Measurements from ENCODE around the gene NCBP2L. TPM values are rescaled to one million over a fixed set of nuclear protein-coding genes. Genes with fewer than 3 reads are reported as not detected.

The NCBP2L gene
- total RNA-seq: not detected in 2 replicates

GRCh38 chrX:107777536-107777832, at the start of gene NCBP2L:
Gene NCBP2L, plus strand, starts transcription at chrX:107777733. Its CDS starts 16,488 bp downstream, at chrX:107794221.
- intact Hi-C loops (cut with micrococcal nuclease): loop anchor here (1.0 to 5.0 kb wide), 10 partner anchors 35 to 883 kb away; partner anchors contain the start of gene RBM41

- intact Hi-C loops (cut with micrococcal nuclease): no loop called here
These were observed 49.0 kb upstream of the NCBP2L start for GRCh38 chrX:107728371-107729099.

DNA sequence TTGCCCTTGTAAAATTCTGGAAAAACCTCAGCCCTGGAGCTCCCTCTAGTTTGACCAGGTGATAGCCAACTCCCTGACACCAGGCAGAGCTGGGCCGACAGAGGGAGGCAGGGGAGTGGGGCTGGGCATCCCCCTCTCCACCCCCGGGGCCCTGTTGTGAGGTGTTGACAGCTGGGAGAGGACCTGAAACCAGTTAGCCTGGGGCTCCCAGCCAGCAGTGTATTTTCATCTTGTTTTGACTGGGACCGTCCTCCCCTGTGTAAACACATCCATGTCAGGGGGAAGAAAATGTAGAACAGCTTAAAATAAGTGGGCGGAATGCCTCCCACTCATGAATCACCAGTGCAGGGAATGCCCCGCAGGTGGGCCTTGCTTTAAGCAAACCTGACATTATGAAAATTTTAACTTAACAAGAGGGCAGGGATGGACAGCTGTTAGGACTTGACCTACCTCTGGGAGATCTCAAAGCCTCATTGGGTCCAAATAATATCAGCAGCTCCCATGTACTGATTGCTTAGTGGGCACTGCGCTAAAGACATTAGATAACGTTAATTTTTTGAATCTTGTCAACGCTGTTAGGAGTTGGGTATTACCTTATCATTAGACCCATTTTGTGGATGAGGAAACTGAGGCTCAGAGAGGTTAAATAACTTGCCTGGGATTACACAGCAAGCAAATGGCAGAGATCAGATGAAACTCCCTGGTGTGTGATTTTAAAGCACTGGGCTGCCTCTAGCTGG, 47.8 kb upstream of the NCBP2L start:
- intact Hi-C loops (cut with micrococcal nuclease): no loop called here

GRCh38 chrX:107730298-107730655, 47.3 kb upstream of the NCBP2L start:
- intact Hi-C loops (cut with micrococcal nuclease): no loop called here

DNA sequence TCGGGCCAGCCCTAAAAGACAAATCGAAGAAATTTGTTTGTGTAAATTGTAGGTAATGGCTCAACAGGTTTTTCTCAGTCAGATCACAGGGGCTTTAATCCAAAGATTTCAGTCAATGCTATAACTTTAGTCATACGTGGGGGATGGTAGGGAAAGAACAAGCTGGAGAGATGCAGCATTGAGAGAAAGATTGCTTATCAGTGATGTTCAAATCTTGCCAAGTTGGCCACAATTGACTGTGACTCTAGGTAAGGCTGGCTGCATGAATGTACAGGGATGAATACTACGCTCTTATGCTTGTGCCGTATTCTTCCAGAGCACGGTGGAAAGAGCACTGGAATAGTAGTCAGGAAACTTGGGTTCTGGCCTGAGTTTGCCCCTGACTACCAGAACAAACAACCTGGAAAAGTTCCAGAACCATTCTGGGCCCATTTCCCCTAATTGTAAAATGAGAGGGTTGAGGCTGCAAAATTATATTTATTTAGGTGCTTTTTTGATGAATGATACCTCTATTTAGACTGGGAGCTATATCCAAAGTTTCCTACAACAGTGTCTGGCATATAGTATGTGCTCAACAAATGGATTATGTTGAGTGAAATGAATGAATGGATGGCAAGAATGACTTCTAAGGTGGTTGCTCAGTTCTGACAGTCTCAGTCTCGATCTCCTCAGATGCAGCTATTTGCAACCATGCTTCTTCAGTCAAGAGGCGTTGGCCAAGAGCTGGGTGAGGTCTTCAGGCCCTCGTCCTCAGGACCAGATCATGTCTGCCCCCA, 46.4 kb upstream of the NCBP2L start:
- intact Hi-C loops (cut with micrococcal nuclease): no loop called here

- intact Hi-C loops (cut with micrococcal nuclease): no loop called here
These were observed 45.6 kb upstream of the NCBP2L start for GRCh38 chrX:107731831-107732502.

DNA sequence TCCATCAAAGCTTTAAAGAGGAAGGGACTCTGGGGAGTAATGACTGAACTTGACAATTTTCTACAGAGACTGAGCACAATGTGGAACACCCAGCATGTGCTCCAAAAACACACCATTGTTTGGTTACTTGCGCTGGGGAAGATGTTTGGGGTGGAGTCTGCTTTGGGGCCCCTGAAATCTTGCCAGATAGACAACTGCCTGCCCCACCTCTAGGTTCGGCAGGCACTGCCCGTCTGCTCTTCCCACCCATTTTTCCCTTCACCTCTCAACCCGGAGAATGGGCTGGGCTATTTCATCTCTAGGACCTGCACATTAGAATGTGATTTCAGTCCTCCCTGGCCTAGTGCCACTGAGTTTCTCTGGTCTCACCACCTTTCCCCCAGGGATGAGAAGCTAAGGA, 43.8 kb upstream of the NCBP2L start:
- intact Hi-C loops (cut with micrococcal nuclease): no loop called here

DNA sequence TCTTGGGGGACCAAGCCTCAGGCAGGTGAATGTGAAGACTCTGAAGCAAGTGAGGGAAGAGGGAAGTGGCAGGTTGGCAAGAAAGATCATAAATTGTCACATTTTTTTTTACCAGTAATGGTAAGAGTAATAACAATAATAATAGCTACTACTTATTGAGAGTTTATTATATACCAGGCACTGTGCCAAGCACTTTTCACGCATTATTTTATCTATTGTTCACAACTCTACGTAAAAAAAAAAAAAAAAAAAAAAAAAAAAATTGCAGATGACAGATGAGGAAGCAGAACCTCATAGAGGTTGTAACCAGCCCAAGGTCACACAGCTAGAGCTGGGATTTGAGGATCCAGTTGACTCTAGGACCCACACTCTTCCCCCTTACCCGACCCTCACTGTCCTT, 42.9 kb upstream of the NCBP2L start:
- intact Hi-C loops (cut with micrococcal nuclease): no loop called here

- intact Hi-C loops (cut with micrococcal nuclease): no loop called here
These were observed 40.6 kb upstream of the NCBP2L start for GRCh38 chrX:107736781-107737531.

DNA sequence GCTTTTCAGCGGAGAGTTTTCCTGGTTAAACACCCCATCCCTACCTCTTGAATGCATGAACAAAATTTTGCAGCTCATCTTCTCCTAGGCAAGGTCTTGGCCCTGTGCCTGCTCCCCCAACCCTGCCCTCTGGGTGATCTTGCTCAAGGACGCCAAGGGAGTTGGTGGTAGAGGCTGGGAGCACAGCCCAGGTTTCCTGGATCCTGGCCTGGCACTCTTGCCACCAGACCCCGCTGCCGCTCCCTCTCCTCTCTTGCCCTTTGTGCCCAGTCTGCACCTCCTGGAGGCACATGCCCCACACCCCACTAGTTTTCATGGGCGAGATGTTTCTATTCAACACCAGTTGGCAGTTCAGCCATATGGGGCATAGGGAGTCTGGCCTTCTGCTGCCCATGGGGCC, 39.3 kb upstream of the NCBP2L start:
- intact Hi-C loops (cut with micrococcal nuclease): no loop called here

DNA sequence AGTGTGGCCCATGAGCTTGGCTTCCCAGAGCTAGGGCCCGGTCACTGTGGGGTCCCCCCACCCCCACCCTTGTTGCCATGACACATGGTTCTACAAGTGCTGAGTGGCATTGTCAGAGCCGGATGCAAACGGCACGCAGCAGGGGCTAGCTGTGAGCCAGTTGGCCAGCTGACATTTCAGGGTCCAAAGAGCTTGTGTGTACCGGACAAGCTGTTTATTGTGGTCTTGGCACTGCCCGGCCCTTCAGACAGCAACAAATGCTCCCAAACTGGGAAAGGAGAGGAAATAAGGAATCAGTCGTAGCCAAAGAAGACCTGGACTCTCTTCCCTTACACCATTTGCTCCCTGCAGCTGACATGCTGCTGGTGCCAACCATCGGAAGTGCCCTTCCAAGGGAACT, 38.8 kb upstream of the NCBP2L start:
- intact Hi-C loops (cut with micrococcal nuclease): no loop called here

- intact Hi-C loops (cut with micrococcal nuclease): no loop called here
These were observed 38.0 kb upstream of the NCBP2L start for GRCh38 chrX:107739541-107739940.

DNA sequence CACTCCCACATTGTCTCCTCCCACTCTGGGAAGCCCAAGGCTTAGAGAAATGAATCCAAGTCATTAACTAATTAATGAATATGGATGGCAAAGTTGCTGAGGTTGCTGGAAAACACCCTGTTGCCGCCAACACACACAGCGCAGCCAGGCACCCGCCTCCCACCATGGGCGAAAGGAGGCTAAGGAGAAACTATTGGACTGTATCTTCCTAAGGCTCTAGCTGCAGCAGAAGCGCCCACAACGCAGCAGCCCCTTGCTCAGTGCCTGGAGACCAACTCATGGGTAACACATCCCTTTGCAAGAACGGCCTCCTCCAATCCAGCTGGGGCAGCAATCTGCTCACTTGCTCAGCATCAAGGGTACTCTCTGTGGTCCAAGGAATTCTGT, 36.1 kb upstream of the NCBP2L start:
- intact Hi-C loops (cut with micrococcal nuclease): no loop called here

DNA sequence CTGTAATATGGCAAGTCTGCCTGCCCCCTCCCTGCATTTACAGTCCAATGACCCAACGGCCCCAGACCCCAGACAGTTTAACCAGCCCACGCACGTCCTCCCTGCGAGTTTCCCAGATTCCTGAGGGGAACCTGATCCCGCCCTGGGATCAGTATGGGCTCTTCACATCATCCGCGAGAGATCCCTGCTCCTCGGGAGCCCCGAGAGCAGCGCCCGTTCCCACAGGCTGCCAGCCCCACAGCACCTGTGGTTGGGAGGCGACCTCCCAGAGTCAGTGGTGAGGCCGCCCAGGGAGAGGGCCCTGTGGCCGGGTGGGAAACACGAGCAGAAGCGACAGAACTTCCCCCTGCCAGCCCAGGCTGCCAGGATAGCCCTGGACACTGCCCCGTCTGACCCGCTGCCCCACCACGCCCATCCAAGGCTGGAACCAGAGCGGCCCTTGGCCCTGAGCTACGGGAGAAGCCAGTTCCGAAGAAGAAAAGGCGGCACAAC, 34.8 kb upstream of the NCBP2L start:
- intact Hi-C loops (cut with micrococcal nuclease): loop anchor here (1.0 kb wide), 5 partner anchors 25 to 349 kb away; partner anchors contain the start of genes ATG4A, NCBP2L, PRPS1 and PSMD10

GRCh38 chrX:107743995-107744394, 33.5 kb upstream of the NCBP2L start:
- intact Hi-C loops (cut with micrococcal nuclease): no loop called here

GRCh38 chrX:107744868-107745267, 32.7 kb upstream of the NCBP2L start:
- intact Hi-C loops (cut with micrococcal nuclease): no loop called here

- intact Hi-C loops (cut with micrococcal nuclease): no loop called here
These were observed 29.9 kb upstream of the NCBP2L start for GRCh38 chrX:107747596-107748161.

DNA sequence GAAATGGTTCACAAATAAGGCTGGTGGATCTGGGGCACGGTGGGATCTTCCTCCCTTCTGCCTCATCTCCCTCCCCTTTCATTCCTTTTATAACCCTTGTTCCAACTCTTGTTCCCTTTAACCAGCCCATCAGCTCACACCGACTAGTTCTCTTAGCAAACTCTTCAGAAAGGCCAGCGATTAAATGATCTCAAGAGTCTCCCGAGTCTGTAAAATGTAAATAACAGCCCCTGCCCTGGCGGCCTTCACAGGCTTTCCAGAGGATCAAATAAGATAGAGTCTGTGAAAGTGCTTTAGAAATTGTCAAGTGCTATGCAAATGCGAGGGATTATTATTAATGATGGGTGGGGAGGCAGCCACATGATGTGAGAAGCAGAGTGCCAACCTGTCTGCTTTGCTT, 29.0 kb upstream of the NCBP2L start:
- intact Hi-C loops (cut with micrococcal nuclease): no loop called here

GRCh38 chrX:107750263-107750662, 27.3 kb upstream of the NCBP2L start:
- intact Hi-C loops (cut with micrococcal nuclease): no loop called here

GRCh38 chrX:107750861-107751445, 26.6 kb upstream of the NCBP2L start:
- intact Hi-C loops (cut with micrococcal nuclease): no loop called here

Measured in T-helper 2 cell treated with Interferon-gamma antibody and Interleukin-4, amounts not matched to agents 100 ng/mL and 5 ng/mL, for 36 hours (primary cell).